LNCaP clone FGC (cell line): ENCODE results near the gene KRTAP9-8.
A peak's percentile ranks its signal among the peaks of the same experiment; 100 is the strongest.
"Not testable (repeated sequence)": the region's sequence is repeated elsewhere in the genome, so short reads cannot be mapped to it uniquely, and the experiment has no call there.

ENCODE experiments used
- DNase-seq: peaks from one replicate; pipeline ENCODE4 v3.0.0-alpha.2; 2011; ENCODE audit warnings: low read depth
- H3K4me3 ChIP-seq: 2 replicates; pipeline ENCODE4 v1.5.1; 2011; ENCODE audit warnings: mild to moderate bottlenecking, low read depth, low read length, control low read depth
- CTCF ChIP-seq: IDR thresholded peaks from 2 replicates; pipeline ENCODE4 v1.5.1; 2012; ENCODE audit warnings: mild to moderate bottlenecking; ENCODE audit not compliant: control insufficient read depth, insufficient read depth; ENCODE audit errors: extremely low read depth

KRTAP9-8 gene

GRCh38 chr17:41237949-41238437 lies at the start of gene KRTAP9-8:
KRTAP9-8 (plus strand) TSS chr17:41237999; CDS start chr17:41238052, 53 bp downstream.
- not testable (repeated sequence) for DNase-seq, H3K4me3 ChIP-seq

- DNase-seq, H3K4me3 ChIP-seq: not testable (repeated sequence)
Observed at GRCh38 chr17:41189837-41190318, 47.9 kb upstream of the KRTAP9-8 start, which contains the start of gene KRTAP9-1. KRTAP9-1 (plus strand) TSS chr17:41189887; CDS start chr17:41189887, 0 bp downstream.

GRCh38 chr17:41190328-41190727 lies 47.5 kb upstream of the KRTAP9-8 start:
- H3K4me3 ChIP-seq: no peak overlapping the region
- DNase-seq: no peak
- no peak for TF ChIP-seq CTCF

- TF ChIP-seq CTCF: no peak
- no peak for DNase-seq
Observed at GRCh38 chr17:41196068-41196467, 41.7 kb upstream of the KRTAP9-8 start.

GRCh38 chr17:41199421-41200078 lies 38.2 kb upstream of the KRTAP9-8 start:
- no peak for TF ChIP-seq CTCF
- DNase-seq: peak; percentile 45
- no peak overlapping the region for H3K4me3 ChIP-seq

More at GRCh38 chr17:41196068-41196467, 41.7 kb upstream of the KRTAP9-8 start:
- H3K4me3 ChIP-seq: no peak overlapping the region

- no peak for TF ChIP-seq CTCF
- peak; percentile 73 for DNase-seq
- no peak overlapping the region for H3K4me3 ChIP-seq
Observed at GRCh38 chr17:41211845-41212466, 25.8 kb upstream of the KRTAP9-8 start.

GRCh38 chr17:41212524-41213169 lies 25.2 kb upstream of the KRTAP9-8 start:
- H3K4me3 ChIP-seq: no peak overlapping the region
- DNase-seq: no peak
- TF ChIP-seq CTCF: no peak
